Measurements from ENCODE around the gene TGFBR3.

GRCh38 chr1:91712981-91713841 lies 172.7 kb downstream of the TGFBR3 start:
- TF ChIP-seq CTCF (IDR thresholded peaks at IDR 0.05; ENCODE audit: insufficient read depth, low read depth, low read length) = no peak
- TF ChIP-seq EZH2 (IDR thresholded peaks at IDR 0.05; ENCODE audit: insufficient read depth, low read length) = no peak

Data from astrocyte (in vitro differentiated cells and primary cell).